ENCODE data around the gene B4GAT1. TPM values are rescaled to one million over a fixed set of nuclear protein-coding genes. Genes with fewer than 3 reads are reported as not detected.
"Not testable (repeated sequence)": the region's sequence is repeated elsewhere in the genome, so short reads cannot be mapped to it uniquely, and the experiment has no call there.

The B4GAT1 gene
- total RNA-seq, 1 donor from 2014 or later: 10.5 TPM

DNA sequence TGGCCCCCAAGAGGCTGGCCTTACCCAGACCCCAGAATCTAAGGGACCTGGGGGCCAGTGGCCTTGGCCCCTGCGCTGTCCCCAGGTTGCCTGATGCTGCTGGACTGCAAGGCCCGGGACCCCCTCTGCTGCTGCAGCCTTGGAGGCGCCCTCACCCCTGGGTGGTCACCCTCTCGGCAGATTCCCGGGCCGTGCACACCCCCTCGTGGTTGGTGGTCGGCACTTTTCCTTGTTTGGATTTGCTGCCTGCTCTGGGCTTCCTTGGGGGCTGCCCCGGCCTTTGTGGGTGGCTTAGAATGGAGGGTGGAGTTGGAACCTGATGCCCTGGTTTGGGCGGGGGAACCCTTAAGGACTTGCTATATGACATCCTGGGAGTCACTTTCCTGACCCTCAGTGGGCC, 16.5 kb downstream of the B4GAT1 start:
- no peaks in the 10 kb centered on the region for H3K36me3 Mint-ChIP-seq (ENCODE audit: low read depth)
- DNase-seq (ENCODE audit: low spot score): no peak
- H3K27ac Mint-ChIP-seq: no peak overlapping the region
- H3K4me1 Mint-ChIP-seq (ENCODE audit: low read depth): peaks cover 20% of the 10 kb centered on the region
- intact Hi-C loops (cut with micrococcal nuclease): no loop called here
- no peaks in the 10 kb centered on the region for H3K27me3 Mint-ChIP-seq (ENCODE audit: low read depth)
- H3K4me3 Mint-ChIP-seq (ENCODE audit: low read depth): no peak overlapping the region
- no peaks in the 10 kb centered on the region for H3K9me3 Mint-ChIP-seq

DNA sequence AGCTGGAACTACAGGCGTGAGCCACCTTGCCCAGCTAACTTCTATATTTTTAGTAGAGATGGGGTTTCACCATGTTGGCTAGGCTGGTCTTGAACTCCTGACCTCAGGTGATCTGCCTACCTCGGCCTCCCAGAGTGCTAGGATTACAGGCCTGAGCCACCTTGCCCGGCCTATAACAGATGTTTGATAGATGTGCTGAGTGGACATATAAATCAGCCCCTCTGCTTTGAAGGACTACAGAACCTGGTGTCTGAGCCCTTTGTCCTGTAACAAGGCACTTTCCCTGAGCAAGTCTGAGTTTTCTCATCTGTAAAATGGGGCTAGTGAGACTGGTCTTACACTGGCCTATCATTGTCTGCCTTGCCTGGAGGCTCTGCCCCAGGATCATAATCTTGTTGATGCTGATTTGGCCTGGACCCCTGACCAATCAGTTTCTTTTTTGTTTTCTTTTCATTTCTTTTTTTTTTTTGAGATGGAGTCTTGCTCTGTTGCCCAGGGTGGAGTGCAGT, 18.2 kb downstream of the B4GAT1 start:
- H3K4me3 Mint-ChIP-seq (ENCODE audit: low read depth): no peak overlapping the region
- no peaks in the 10 kb centered on the region for H3K9me3 Mint-ChIP-seq
- H3K27me3 Mint-ChIP-seq (ENCODE audit: low read depth): no peaks in the 10 kb centered on the region
- peak overlapping the region; percentile 73 for H3K27ac Mint-ChIP-seq
- no peaks in the 10 kb centered on the region for H3K36me3 Mint-ChIP-seq (ENCODE audit: low read depth)
- peaks cover 23% of the 10 kb centered on the region for H3K4me1 Mint-ChIP-seq (ENCODE audit: low read depth)
- DNase-seq (ENCODE audit: low spot score): no peak
- intact Hi-C loops (cut with micrococcal nuclease): loop anchor here (2.0 kb wide), 1 partner anchor 106 kb away; no protein-coding TSS in a partner anchor

DNA sequence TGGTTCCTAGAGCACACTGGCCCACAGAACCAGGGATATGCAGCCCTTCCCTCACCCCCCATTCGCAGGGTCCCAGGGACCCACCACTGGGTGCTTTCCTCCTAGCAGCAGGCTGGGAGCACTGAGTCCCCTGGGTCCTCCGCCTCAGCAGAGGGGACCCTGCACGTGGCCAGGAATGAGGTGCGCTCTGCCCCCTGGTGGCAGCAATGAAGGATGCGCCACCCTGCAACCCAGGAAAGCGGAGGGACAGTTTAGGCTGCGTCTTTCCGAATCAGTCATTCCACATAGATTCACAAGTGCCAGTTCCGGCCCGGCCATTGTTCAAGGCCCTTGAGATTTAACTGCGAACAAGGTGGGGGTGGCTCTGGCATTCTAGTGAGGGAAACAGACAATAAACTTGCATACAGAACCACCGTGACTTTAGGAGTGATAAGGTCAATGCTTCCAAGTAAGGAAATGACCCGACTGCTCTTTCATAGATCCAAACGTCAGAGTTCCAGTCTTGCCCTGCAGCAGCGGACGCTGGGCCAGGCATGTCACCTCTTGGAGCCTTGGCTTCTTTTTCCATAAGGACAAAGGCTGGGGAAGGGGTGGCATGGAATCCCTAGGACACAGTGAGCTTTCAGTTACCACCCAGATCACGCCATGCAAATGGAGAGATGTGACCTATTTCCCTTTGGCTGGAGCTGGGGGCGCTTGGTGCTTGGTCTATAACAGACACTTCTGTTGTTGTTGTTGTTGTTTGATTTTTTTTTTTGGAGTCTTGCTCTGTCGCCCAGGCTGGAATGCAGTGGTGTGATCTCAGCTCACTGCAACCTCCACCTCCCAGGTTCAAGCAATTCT, 18.9 kb downstream of the B4GAT1 start:
- Mint-ChIP-seq H3K36me3 (ENCODE audit: low read depth) (no peaks in the 10 kb centered on the region), H3K4me3 (ENCODE audit: low read depth) (no peak overlapping the region), H3K27me3 (ENCODE audit: low read depth) (no peaks in the 10 kb centered on the region), H3K9me3 (no peaks in the 10 kb centered on the region), H3K4me1 (ENCODE audit: low read depth) (peaks cover 23% of the 10 kb centered on the region), H3K27ac (peak overlapping the region; percentile 73)
- intact Hi-C loops (cut with micrococcal nuclease): loop anchor here (1.0 to 2.0 kb wide), 2 partner anchors 16 to 106 kb away; no protein-coding TSS in a partner anchor
- peak; percentile 70 for DNase-seq (ENCODE audit: low spot score)

DNA sequence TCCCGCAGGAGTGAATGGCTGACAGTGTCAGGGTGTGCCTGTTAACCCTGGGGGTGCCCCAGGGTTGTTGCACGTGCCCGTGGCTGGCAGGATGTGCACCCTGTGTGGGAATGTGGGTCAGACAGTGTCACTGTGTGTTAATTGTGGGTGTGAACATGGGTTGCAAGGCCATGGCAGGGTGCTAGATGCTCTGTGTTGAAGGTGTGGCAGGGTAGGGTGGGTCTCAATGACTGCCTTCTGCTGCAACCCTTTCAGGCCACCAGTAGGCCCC, 19.5 kb downstream of the B4GAT1 start:
- peaks cover 23% of the 10 kb centered on the region for H3K4me1 Mint-ChIP-seq (ENCODE audit: low read depth)
- no peaks in the 10 kb centered on the region for H3K9me3 Mint-ChIP-seq
- no peak for DNase-seq (ENCODE audit: low spot score)
- peak overlapping the region; percentile 73 for H3K27ac Mint-ChIP-seq
- H3K27me3 Mint-ChIP-seq (ENCODE audit: low read depth): no peaks in the 10 kb centered on the region
- H3K36me3 Mint-ChIP-seq (ENCODE audit: low read depth): no peaks in the 10 kb centered on the region
- H3K4me3 Mint-ChIP-seq (ENCODE audit: low read depth): no peak overlapping the region
- intact Hi-C loops (cut with micrococcal nuclease): loop anchor here (1.0 to 2.0 kb wide), 2 partner anchors 16 to 105 kb away; no protein-coding TSS in a partner anchor

DNA sequence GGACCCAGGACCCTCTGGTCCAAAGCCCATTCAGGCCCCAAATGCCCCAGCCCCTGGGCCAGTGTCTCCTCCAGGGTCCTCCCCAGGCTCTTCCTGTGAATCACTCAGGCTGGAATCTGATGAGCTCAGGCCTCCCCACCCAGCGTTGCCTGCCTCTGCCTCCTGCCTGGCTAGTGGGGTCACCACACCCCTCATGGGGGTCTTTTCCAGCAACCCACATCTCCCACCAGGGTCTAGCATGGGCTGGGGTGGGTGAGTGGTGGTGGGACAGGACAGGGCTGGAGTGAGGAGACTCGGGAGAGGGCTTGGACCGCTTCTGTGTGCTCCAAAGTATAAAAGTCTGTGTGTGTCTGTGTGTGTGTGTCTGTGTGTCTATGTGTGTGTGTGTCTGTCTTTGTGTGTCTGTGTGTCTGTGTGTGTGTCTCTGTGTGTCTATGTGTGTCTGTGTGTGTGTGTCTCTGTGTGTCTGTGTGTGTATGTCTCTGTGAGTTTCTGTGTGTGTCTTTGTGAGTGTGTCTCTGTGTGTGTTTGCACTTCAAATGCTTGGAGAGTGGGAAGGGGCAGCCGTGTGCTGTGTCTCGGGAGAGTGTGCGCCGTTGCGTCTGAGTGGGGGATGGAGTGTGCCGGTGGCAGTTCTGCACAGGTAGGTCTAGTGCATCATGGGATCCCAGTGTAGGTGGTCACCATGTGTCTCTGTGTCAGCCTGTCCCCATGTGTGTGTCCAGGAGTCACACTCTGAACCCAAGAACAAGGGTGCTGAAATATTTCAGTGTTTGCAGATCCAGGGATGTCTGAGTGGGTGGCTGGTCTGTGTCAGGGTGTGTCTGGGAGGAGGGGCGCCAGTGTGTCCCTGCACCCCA, 20.0 kb downstream of the B4GAT1 start:
- DNase-seq (ENCODE audit: low spot score): no peak
- intact Hi-C loops (cut with micrococcal nuclease): loop anchor here (1.0 to 2.0 kb wide), 2 partner anchors 15 to 105 kb away; no protein-coding TSS in a partner anchor
- Mint-ChIP-seq H3K4me3 (ENCODE audit: low read depth) (no peak overlapping the region), H3K4me1 (ENCODE audit: low read depth) (peaks cover 23% of the 10 kb centered on the region), H3K27ac (peak overlapping the region; percentile 58), H3K36me3 (ENCODE audit: low read depth) (no peaks in the 10 kb centered on the region), H3K9me3 (no peaks in the 10 kb centered on the region), H3K27me3 (ENCODE audit: low read depth) (no peaks in the 10 kb centered on the region)

DNA sequence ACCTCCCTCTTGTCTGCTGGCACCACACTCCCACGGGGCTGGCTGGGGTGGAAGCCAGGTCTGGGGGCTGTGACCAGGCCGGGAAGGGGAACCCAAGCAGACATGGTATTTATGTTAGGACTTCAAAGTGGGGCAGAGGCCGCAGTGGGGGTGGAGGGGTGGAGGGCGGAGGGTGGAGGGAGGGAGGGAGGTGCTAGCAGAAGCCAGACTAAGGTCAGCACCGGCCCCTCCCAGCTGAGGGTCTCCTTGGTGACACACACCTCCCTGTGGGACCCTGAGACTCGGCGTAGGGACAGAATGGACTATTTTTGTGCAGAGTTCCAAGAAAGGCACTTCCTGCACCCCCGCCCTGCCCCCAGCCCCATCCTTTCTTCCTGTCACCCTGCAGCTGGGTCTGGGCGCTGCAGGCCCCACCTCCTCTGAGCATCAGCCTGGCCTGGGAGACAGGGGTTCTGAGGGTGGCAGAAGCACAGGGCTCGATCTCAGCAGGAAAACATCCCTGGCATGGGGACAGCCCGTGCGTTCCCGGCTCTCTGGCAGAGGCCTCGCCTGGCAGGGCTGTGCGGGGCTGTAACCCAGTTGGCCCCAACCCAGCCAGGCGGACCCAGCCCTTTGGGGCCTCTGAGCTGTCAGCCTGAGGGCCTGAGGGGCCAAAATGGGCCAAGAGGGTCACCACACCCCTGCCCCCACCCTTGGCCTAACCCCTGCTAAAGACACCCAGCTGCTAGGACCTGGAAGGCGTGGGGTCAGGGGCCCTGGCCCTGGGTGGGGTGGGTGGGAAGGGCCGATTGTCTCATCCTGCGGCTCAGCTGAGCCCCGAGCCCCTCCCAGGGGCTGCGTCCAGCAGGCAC, 20.9 kb downstream of the B4GAT1 start:
- peaks cover 23% of the 10 kb centered on the region for H3K4me1 Mint-ChIP-seq (ENCODE audit: low read depth)
- peak overlapping the region; percentile 50 for H3K27ac Mint-ChIP-seq

DNA sequence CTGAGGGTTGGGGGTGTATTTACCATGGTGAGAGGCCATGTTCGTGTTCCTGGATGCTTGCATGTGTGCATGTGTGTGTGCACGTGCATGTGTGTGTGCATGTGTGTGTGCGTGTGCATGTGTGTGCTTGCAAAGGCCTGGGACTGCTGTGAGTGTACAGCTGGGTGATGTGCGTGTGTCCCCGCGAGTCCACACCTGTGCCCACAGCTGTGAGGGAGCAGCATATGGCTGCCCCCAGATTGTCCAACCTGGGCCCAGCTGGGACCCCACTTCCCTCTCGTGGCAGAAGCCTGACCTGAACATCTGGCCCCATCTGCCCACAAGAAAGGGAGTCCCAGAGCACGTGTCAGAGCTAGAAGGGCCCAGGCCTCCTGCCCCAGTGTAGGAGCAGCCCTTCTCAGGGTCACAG, 22.2 kb downstream of the B4GAT1 start:
- Mint-ChIP-seq H3K4me1 (ENCODE audit: low read depth) (peaks cover 23% of the 10 kb centered on the region), H3K4me3 (ENCODE audit: low read depth) (no peak overlapping the region), H3K9me3 (peaks cover 1% of the 10 kb centered on the region), H3K27ac (no peak overlapping the region), H3K36me3 (ENCODE audit: low read depth) (no peaks in the 10 kb centered on the region), H3K27me3 (ENCODE audit: low read depth) (no peaks in the 10 kb centered on the region)
- no peak for DNase-seq (ENCODE audit: low spot score)
- intact Hi-C loops (cut with micrococcal nuclease): no loop called here

More for the DNA sequence above, 20.9 kb downstream of the B4GAT1 start:
- no peak for DNase-seq (ENCODE audit: low spot score)
- H3K27me3 Mint-ChIP-seq (ENCODE audit: low read depth): no peaks in the 10 kb centered on the region
- no peaks in the 10 kb centered on the region for H3K36me3 Mint-ChIP-seq (ENCODE audit: low read depth)
- H3K4me3 Mint-ChIP-seq (ENCODE audit: low read depth): no peak overlapping the region
- intact Hi-C loops (cut with micrococcal nuclease): no loop called here
- no peaks in the 10 kb centered on the region for H3K9me3 Mint-ChIP-seq

DNA sequence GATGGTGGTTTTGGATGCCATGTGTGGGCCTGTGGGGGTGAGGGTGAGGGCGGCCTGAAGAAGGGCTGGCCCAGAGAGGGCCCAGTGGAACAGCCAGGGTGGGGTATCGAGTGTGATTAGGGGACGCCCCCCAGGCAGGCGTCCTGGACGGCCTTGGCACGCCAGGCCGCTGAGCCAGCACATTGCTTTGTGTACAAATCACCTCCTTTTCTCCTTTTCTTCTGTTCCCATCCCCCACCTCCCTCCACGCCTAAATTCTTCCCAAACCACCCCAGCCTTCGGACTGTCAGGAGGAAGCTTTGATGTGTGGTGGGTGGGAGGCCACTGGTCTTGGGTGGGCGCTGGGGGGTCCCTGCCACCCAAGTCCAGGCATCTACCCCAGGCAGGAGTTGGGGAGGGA, 22.8 kb downstream of the B4GAT1 start:
- no peaks in the 10 kb centered on the region for H3K36me3 Mint-ChIP-seq (ENCODE audit: low read depth)
- no peak for DNase-seq (ENCODE audit: low spot score)
- H3K4me3 Mint-ChIP-seq (ENCODE audit: low read depth): no peak overlapping the region
- intact Hi-C loops (cut with micrococcal nuclease): no loop called here
- H3K27ac Mint-ChIP-seq: no peak overlapping the region
- peaks cover 6% of the 10 kb centered on the region for H3K9me3 Mint-ChIP-seq
- no peaks in the 10 kb centered on the region for H3K27me3 Mint-ChIP-seq (ENCODE audit: low read depth)
- peaks cover 23% of the 10 kb centered on the region for H3K4me1 Mint-ChIP-seq (ENCODE audit: low read depth)

DNA sequence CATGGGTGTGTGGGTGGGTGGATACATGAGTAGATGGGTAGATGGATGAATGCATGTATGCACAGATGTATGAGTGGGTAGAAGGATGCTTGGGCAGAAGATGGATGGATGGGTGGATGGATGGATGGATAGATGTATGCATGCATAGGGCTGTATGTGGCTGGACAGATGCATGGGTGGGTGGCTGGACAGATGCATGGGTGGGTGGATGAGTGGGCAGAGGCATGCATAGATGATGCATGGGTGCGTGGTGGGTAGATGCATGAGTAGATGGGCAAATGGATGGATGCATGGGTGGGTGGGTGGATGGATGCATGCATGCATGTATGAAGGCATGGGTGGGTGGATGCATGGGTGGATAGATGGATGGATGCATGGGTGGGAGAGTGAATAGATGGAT, 23.7 kb downstream of the B4GAT1 start:
- Mint-ChIP-seq H3K36me3 (ENCODE audit: low read depth) (no peaks in the 10 kb centered on the region), H3K4me1 (ENCODE audit: low read depth) (peaks cover 26% of the 10 kb centered on the region), H3K27ac (no peak overlapping the region), H3K4me3 (ENCODE audit: low read depth) (no peak overlapping the region), H3K27me3 (ENCODE audit: low read depth) (no peaks in the 10 kb centered on the region), H3K9me3 (peaks cover 6% of the 10 kb centered on the region)
- DNase-seq (ENCODE audit: low spot score): no peak
- intact Hi-C loops (cut with micrococcal nuclease): no loop called here

DNA sequence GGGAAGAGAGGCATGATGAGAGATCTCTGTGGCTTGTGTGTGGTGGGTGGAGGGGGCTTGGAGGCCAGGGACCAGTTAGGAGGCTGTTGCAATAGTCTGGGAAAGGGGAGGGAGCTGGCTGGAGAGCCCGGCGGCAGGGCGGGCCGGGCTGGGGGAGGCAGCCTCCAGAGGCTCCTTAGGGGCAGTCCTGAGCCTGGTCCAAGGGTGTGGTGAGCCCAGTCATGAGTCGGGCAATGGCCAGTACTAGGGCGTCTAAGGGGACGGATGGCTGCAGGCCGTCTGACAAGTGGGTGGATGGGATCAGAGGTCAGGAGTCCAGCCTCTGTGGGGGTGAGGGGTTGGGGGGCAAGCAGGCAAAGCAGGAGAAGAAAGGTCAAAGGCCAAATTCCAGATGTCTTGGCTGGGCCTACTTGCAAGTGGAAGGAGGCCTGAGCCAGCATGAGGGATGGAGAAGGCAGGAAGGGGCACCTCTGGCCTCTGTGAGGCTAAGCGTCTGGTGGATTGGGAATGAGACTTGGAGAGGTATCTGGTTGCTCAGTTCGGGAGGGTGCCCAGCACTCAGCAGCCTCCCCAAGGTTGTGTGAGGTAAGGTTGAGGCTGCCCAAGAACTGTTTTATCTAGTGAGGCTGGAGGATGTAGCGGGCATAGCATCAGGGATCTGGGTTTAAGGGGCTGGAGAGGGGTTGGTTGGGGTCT, 24.5 kb downstream of the B4GAT1 start:
- Mint-ChIP-seq H3K27ac (no peak overlapping the region), H3K36me3 (ENCODE audit: low read depth) (no peaks in the 10 kb centered on the region), H3K4me1 (ENCODE audit: low read depth) (peaks cover 25% of the 10 kb centered on the region), H3K4me3 (ENCODE audit: low read depth) (no peak overlapping the region), H3K9me3 (peaks cover 6% of the 10 kb centered on the region), H3K27me3 (ENCODE audit: low read depth) (no peaks in the 10 kb centered on the region)
- intact Hi-C loops (cut with micrococcal nuclease): no loop called here
- no peak for DNase-seq (ENCODE audit: low spot score)

DNA sequence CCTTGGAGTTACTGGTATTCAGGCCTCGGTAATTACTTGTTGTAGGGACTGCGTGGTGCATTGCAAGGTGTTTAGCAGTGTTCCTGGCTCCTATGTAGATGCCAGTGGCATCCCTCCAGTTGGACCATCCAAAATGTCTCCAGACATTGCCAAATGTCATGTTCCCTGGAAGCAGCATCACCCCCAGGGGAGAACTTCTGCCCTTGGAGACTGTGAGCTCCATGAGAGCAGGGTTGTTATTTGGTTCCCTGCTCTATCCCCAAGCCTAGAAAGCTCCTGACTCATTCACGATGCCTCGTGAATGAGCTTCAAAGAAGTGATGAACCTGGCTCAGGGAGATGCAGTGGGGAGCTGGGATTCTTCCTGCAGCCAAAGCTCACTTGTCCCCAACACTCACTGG, 25.8 kb downstream of the B4GAT1 start:
- Mint-ChIP-seq H3K4me3 (ENCODE audit: low read depth) (no peak overlapping the region), H3K36me3 (ENCODE audit: low read depth) (no peaks in the 10 kb centered on the region), H3K4me1 (ENCODE audit: low read depth) (peaks cover 19% of the 10 kb centered on the region), H3K9me3 (peaks cover 6% of the 10 kb centered on the region), H3K27me3 (ENCODE audit: low read depth) (no peaks in the 10 kb centered on the region), H3K27ac (no peak overlapping the region)
- DNase-seq (ENCODE audit: low spot score): no peak
- intact Hi-C loops (cut with micrococcal nuclease): no loop called here

DNA sequence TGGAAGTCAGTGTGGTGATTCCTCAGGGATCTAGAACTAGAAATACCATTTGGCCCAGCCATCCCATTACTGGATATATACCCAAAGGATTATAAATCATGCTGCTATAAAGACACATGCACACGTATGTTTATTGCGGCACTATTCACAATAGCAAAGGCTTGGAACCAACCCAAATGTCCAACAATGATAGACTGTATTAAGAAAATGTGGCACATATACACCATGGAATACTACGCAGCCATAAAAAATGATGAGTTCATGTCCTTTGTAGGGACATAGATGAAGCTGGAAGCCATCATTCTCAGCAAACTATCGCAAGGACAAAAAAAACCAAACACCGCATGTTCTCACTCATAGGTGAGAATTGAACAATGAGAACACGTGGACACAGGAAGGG, 26.7 kb downstream of the B4GAT1 start:
- H3K4me3 Mint-ChIP-seq (ENCODE audit: low read depth); H3K9me3 Mint-ChIP-seq; H3K27ac Mint-ChIP-seq; H3K27me3 Mint-ChIP-seq (ENCODE audit: low read depth); H3K36me3 Mint-ChIP-seq (ENCODE audit: low read depth); intact Hi-C loops (cut with micrococcal nuclease); DNase-seq (ENCODE audit: low spot score): not testable (repeated sequence)
- H3K4me1 Mint-ChIP-seq (ENCODE audit: low read depth): peaks cover 15% of the 10 kb centered on the region

All from activated T-helper 2 cell treated with anti-CD3 and anti-CD28 coated beads, Interferon-gamma antibody, Interleukin-2, Interleukin-4, amounts not matched to agents 10 μg/mL and 5 μg/mL and 100 μg/mL, durations not matched to agents 14 hours and 24 hours and 36 hours (primary cell).